ENCODE measurements around the gene TSPAN14. TPM values are rescaled to one million over a fixed set of nuclear protein-coding genes. Genes with fewer than 3 reads are reported as not detected.

Gene TSPAN14
- polyA plus RNA-seq, 3 donors from 2014 or later = 141 to 363 (median 226) TPM

GRCh38 chr10:80454513-80455460 is 677 bp downstream of the TSPAN14 start:
- Mint-ChIP-seq H3K27me3 (ENCODE audit: low read depth in 3 of 3) (peaks cover 11 to 19% (median 12%) of the 10 kb centered on the region in 3 donors), H3K9me3 (no peaks in the 10 kb centered on the region)
- DNase-seq = peak; percentile 50 to 51 (median 50)

GRCh38 chr10:80455461-80456349 is 1.6 kb downstream of the TSPAN14 start:
- Mint-ChIP-seq H3K27ac (peak overlapping the region; percentile 92 to 97 (median 96)), H3K4me3 (peak overlapping the region; percentile 97 to 100 (median 99)), H3K27me3 (ENCODE audit: low read depth in 3 of 3) (peaks cover 11 to 20% (median 12%) of the 10 kb centered on the region in 3 donors), H3K9me3 (no peaks in the 10 kb centered on the region), H3K36me3 (peaks cover 0 to 3% (median 0%) of the 10 kb centered on the region in 3 donors), H3K4me1 (peaks cover 58 to 64% of the 10 kb centered on the region in 2 donors)
- no peak for DNase-seq

More at GRCh38 chr10:80454513-80455460, 677 bp downstream of the TSPAN14 start:
- Mint-ChIP-seq H3K27ac (peak overlapping the region; percentile 92 to 97 (median 96)), H3K4me1 (peaks cover 49 to 55% of the 10 kb centered on the region in 2 donors), H3K4me3 (peak overlapping the region; percentile 97 to 100 (median 99)), H3K36me3 (peaks cover 0 to 3% (median 0%) of the 10 kb centered on the region in 3 donors)

GRCh38 chr10:80457554-80458262 is 3.6 kb downstream of the TSPAN14 start:
- Mint-ChIP-seq H3K36me3 (peaks cover 0 to 7% (median 0%) of the 10 kb centered on the region in 3 donors), H3K27me3 (ENCODE audit: low read depth in 3 of 3) (peaks cover 11 to 25% (median 12%) of the 10 kb centered on the region in 3 donors), H3K9me3 (no peaks in the 10 kb centered on the region), H3K4me3 (peak overlapping the region; percentile 97 to 100 (median 99)), H3K27ac (peak overlapping the region; percentile 92 to 97 (median 96)), H3K4me1 (peaks cover 78 to 84% of the 10 kb centered on the region in 2 donors)
- DNase-seq = no peak

- peaks cover 0 to 8% (median under 1%) of the 10 kb centered on the region in 3 donors for H3K36me3 Mint-ChIP-seq
- no peaks in the 10 kb centered on the region for H3K9me3 Mint-ChIP-seq
- peak overlapping the region; percentile 97 to 100 (median 99) for H3K4me3 Mint-ChIP-seq
- peaks cover 10 to 24% (median 10%) of the 10 kb centered on the region in 3 donors for H3K27me3 Mint-ChIP-seq (ENCODE audit: low read depth in 3 of 3)
- no peak for DNase-seq
- H3K27ac Mint-ChIP-seq = peak overlapping the region; percentile 92 to 97 (median 96)
- H3K4me1 Mint-ChIP-seq = peaks cover 82 to 89% of the 10 kb centered on the region in 2 donors
Measured at GRCh38 chr10:80458263-80458625, 4.1 kb downstream of the TSPAN14 start.

- Mint-ChIP-seq H3K27me3 (ENCODE audit: low read depth in 3 of 3) (peaks cover 6 to 22% (median 7%) of the 10 kb centered on the region in 3 donors), H3K9me3 (no peaks in the 10 kb centered on the region), H3K36me3 (peaks cover 0 to 12% (median 3%) of the 10 kb centered on the region in 3 donors), H3K4me3 (peak overlapping the region; percentile 97 to 100 (median 99)), H3K27ac (peak overlapping the region; percentile 92 to 97 (median 96)), H3K4me1 (peaks cover 82 to 89% of the 10 kb centered on the region in 2 donors)
- DNase-seq = no peak
Measured at GRCh38 chr10:80458638-80459037, 4.5 kb downstream of the TSPAN14 start.

- Mint-ChIP-seq H3K36me3 (peaks cover 0 to 14% (median 3%) of the 10 kb centered on the region in 3 donors), H3K4me1 (peaks cover 87 to 94% of the 10 kb centered on the region in 2 donors), H3K9me3 (no peaks in the 10 kb centered on the region), H3K4me3 (peak overlapping the region; percentile 97 to 100 (median 99)), H3K27me3 (ENCODE audit: low read depth in 3 of 3) (peaks cover 6 to 21% (median 7%) of the 10 kb centered on the region in 3 donors), H3K27ac (peak overlapping the region; percentile 92 to 97 (median 96))
- peak; percentile 54 to 61 (median 60) for DNase-seq
Measured at GRCh38 chr10:80459047-80459865, 5.1 kb downstream of the TSPAN14 start.

GRCh38 chr10:80460399-80461207 is 6.5 kb downstream of the TSPAN14 start:
- Mint-ChIP-seq H3K4me1 (peaks cover 100% of the 10 kb centered on the region in 2 donors), H3K36me3 (peaks cover 0 to 11% (median 3%) of the 10 kb centered on the region in 3 donors), H3K9me3 (no peaks in the 10 kb centered on the region), H3K4me3 (peak overlapping the region; percentile 97 to 100 (median 99)), H3K27ac (peak overlapping the region; percentile 92 to 97 (median 96)), H3K27me3 (ENCODE audit: low read depth in 3 of 3) (peaks cover 2 to 17% (median 5%) of the 10 kb centered on the region in 3 donors)
- no peak for DNase-seq

GRCh38 chr10:80461208-80462183 is 7.4 kb downstream of the TSPAN14 start:
- DNase-seq = no peak
- H3K9me3 Mint-ChIP-seq = no peaks in the 10 kb centered on the region
- peak overlapping the region; percentile 97 to 100 (median 99) for H3K4me3 Mint-ChIP-seq
- peaks cover 100% of the 10 kb centered on the region in 2 donors for H3K4me1 Mint-ChIP-seq
- peak overlapping the region; percentile 92 to 97 (median 96) for H3K27ac Mint-ChIP-seq
- peaks cover 0 to 15% (median 3%) of the 10 kb centered on the region in 3 donors for H3K36me3 Mint-ChIP-seq
- peaks cover 2 to 13% (median 3%) of the 10 kb centered on the region in 3 donors for H3K27me3 Mint-ChIP-seq (ENCODE audit: low read depth in 3 of 3)

GRCh38 chr10:80462299-80462980 is 8.3 kb downstream of the TSPAN14 start:
- DNase-seq = no peak
- Mint-ChIP-seq H3K36me3 (peaks cover 0 to 15% (median 3%) of the 10 kb centered on the region in 3 donors), H3K27me3 (ENCODE audit: low read depth in 3 of 3) (peaks cover 2 to 11% (median 2%) of the 10 kb centered on the region in 3 donors)

More at GRCh38 chr10:80462299-80462980, 8.3 kb downstream of the TSPAN14 start:
- no peaks in the 10 kb centered on the region for H3K9me3 Mint-ChIP-seq
- H3K4me3 Mint-ChIP-seq = peak overlapping the region; percentile 75 to 99 (median 81)
- H3K27ac Mint-ChIP-seq = peak overlapping the region; percentile 92 to 97 (median 95)
- peaks cover 100% of the 10 kb centered on the region in 2 donors for H3K4me1 Mint-ChIP-seq

Data from immature natural killer cell (primary cell).